RKO (cell line): ENCODE measurements around the gene TAP1.
"Not testable (repeated sequence)": the region's sequence is repeated elsewhere in the genome, so short reads cannot be mapped to it uniquely, and the experiment has no call there.

Experiments used
- DNase-seq: peaks from one replicate; pipeline ENCODE4 v3.0.0-alpha.2; 2016; ENCODE audit warnings: low spot score

Gene TAP1

GRCh38 chr6:32853541-32854375 lies at the start of gene TAP1, which contains the start of gene PSMB9:
TSS of gene TAP1 (minus strand) at chr6:32853704. CDS start at chr6:32853636, 68 bp downstream.
TSS of gene PSMB9 (plus strand) at chr6:32854192. CDS start at chr6:32854230, 38 bp downstream.
- DNase-seq = peak; percentile 93

DNA sequence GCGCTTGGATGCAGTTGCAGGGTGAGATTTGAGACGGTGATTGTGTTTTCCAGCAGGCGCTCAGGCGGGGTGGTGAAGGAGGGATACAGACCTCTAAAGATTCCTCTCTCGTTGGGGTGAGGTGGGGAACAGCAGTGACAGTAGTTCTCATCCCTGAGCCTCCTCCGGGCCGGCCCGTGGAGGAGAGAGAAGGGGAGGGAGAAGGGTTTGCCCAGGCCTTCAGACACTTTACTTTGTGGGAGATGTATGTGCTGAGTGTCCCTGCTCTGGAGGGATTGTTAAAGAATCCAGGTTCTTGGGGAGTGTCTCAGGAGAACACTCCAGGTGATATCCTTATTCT lies 41.5 kb upstream of the TAP1 start:
- no peak for DNase-seq

GRCh38 chr6:32894085-32895005 lies 40.8 kb upstream of the TAP1 start:
- peak; percentile 90 for DNase-seq

DNA sequence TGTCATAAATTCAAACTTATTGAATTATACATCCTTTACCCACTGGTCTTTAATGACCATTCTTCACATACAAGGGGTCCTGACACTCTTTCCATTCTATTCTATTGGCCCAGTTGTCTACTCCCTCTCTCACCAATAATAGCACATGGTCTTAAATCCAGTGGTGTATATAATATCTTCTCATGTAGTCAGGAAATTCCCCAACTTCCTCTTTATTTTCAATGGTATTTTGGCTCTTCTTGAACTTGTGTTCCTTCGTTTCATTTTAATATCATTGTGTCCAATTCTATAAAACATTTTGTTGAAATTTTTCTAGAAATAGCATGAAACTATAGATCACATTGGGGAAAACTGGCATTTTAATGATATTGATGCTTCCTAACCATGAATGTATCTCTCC lies 37.3 kb upstream of the TAP1 start:
- DNase-seq = no peak

DNA sequence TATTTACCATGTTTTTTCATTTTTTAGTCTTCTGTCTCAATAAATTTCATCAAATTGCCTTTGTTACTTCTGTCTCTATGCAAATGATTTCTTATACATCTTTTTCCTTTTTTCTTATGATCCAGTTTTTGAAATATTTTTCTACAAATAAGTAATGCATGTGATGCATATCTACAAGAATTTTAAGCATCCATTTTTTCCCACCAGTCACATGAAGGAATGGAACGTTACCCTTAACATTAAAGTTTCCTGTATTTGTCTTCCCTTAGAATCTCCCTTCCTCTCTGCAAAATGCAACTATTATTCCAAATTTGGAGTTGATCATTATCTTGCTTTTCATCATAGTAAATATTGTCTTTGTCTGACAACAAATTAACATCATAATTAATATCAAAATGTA lies 36.0 kb upstream of the TAP1 start:
- no peak for DNase-seq

- DNase-seq = no peak
Measured at GRCh38 chr6:32888576-32888975, 35.1 kb upstream of the TAP1 start.

- no peak for DNase-seq
Measured at GRCh38 chr6:32887616-32888015, 34.1 kb upstream of the TAP1 start.

- peak; percentile 69 for DNase-seq
Measured at GRCh38 chr6:32886681-32887383, 33.3 kb upstream of the TAP1 start.

- DNase-seq = peak; percentile 83
Measured at GRCh38 chr6:32885698-32886286, 32.3 kb upstream of the TAP1 start.

DNA sequence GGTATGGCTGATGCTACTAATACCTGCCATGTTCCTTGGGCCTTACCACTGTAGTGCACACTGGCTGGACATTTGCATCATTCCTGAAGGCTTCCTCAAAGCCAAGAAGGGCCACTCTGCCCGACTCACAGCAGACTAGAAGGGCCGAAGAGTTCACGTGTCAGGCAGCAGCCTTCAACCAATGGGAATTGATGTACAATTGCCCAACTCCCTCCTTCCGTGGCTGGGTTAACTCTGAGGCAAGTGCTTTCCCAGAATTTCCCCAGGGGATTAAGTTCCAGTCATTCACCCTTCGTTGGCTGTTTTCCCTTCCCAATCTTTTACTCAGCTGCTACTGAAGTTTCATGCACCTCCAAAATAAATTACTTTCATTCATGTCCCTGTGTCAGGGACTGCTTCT lies 30.3 kb upstream of the TAP1 start:
- DNase-seq = no peak

DNA sequence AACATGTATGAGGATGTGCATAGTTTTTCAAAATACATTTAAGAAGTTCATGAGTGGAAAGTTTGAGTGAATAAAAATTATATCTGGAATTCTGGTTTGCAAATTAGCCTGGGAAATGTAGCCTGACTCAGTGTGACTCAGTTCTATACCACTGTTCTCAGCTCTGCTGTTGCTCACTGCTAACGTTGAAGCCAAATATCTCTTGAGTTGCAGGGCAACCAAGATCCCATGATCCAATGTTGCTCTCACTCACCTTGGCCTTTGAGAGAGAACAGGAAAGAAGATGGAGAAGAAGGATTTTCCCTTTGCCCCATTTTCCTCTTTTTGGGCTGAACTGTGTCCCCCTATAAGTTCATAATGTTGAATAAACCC lies 29.4 kb upstream of the TAP1 start:
- DNase-seq = peak; percentile 69

- not testable (repeated sequence) for DNase-seq
Measured at GRCh38 chr6:32880962-32881361, 27.5 kb upstream of the TAP1 start.

- DNase-seq = no peak
Measured at GRCh38 chr6:32879691-32880090, 26.2 kb upstream of the TAP1 start.

DNA sequence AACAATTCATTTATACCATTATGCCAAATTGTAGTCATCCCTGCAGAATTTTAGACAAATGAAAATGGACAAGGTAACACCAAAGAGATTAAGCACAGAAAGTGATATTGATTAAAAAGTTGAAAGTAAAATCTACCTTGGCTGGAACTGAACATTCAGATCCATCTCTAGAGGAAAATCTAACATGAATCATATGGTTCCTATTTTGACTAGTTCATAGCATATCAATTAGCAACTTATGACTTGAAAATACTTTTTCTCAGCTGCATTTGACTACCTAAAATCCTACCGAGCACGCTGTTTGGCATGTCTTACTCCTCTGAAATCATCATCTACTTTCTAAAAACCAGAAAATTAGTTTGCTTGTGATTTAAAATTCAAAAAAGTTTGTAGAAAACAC lies 23.1 kb upstream of the TAP1 start:
- DNase-seq = no peak

- not testable (repeated sequence) for DNase-seq
Measured at GRCh38 chr6:32873947-32874346, 20.4 kb upstream of the TAP1 start.

GRCh38 chr6:32868257-32868788 lies 14.8 kb upstream of the TAP1 start:
- DNase-seq = peak; percentile 67

GRCh38 chr6:32867554-32868256 lies 14.2 kb upstream of the TAP1 start:
- DNase-seq = no peak

DNA sequence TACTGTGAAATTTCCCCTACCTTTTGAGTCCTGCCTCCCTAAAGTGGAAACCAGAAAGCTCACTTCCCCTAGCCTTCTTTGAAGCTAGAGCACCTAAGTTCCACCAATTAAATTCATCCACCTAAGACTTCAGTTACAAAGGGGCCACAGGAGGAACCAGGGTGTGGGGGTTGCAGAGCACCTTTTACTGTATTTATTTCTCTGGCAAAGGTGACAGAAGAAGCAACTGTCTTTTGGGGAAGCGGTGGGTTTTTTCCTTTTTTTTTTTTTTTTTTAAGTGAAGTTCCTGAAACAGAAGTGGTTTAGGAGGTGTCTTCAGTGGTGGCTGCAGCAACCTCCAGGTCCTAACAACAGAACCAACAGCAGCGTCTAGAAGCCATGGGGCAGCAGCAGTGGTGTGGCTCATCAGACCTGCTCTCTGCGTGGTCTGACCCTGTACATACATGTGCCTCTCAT lies 13.5 kb upstream of the TAP1 start:
- DNase-seq = no peak

GRCh38 chr6:32865724-32866443 lies 12.4 kb upstream of the TAP1 start:
- DNase-seq = no peak

DNA sequence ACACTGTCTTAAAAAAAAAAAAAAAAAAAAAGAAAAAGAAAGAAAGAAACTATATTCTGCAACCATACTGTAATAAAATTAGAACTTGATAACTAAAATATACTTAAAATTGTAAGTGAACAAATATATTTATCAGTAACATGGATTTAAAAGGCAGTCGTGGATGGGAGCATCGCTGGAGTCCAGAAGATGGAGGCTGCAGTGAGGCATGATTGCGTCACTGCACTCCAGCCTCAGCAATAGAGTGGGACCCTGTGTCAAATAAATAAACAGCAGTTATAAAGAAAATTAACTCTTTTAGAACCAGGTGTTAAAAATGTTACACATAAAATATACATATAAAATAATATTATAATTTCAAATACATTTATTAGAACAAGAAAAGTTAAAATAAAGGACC lies 9.2 kb upstream of the TAP1 start:
- DNase-seq = no peak
